ENCODE results near the gene DLGAP4. TPM values are rescaled to one million over a fixed set of nuclear protein-coding genes. Genes with fewer than 3 reads are reported as not detected.

The DLGAP4 gene
- total and polyA plus RNA-seq, 9 of the 15 experiments (the other 6 are each of a cell fraction or from before 2014, with no cell fraction given) = 0.31 to 34.1 (median 4.5) TPM

DNA sequence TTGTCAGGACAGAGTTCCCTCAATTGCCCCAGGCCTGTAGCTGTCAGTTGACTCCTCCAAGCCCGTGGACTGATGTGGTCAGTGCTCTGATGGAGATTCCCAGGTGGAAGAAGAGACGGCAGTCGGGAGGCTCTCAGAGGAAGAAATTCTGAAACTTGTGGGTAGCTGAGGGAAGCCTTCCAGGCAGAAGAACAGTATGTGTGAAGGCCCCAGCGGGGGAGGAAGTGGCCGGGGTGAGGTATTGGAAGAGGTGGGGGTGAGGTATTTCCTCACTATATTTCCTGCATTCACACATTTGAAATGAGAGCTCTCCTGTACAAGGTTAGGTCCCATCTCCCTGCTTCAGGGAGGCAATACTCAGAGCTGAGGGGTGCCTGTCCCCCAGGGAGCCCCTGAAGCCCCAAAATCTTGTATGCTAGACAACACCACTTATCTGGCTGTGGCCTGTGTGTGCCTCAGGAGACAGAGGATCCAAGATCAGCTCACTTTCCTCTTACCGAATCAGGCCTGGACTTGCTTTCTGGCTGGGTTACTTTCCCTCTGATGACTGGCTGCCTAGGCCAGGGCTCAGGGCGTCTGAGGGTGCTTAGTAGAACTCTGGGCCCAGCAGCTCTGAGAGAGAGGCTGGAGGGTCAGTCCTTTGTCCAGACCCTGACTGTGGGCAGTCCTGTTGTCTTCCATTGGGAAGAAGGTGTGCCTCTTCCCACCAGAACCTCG lies 185.9 kb downstream of the DLGAP4 start:
- 45% methylated on average over 7 of the region's 8 CpGs for WGBS (ENCODE audit: insufficient coverage, low coverage, missing lambda C conversion rate)

More for the DNA sequence above, 185.9 kb downstream of the DLGAP4 start:
- Histone ChIP-seq H3K36me3 (ENCODE audit: control insufficient read depth, insufficient read depth, low read length) (peaks cover 10% of the 10 kb centered on the region; the same call in 2 of the 3 replicates), H3K9me3 (replicated peaks; ENCODE audit: control insufficient read depth, insufficient read depth, low read depth, low read length) (no peaks in the 10 kb centered on the region), H3K4me2 (ENCODE audit: insufficient read depth, low read length) (no peak overlapping the region), H3K4me3 (no peak overlapping the region), H3K27ac (ENCODE audit: extremely low read depth, low read depth, low read length) (no peak overlapping the region), H3K9me1 (ENCODE audit: control insufficient read depth, insufficient read depth, low read length) (peaks cover under 1% of the 10 kb centered on the region), H3K4me1 (replicated peaks in 1 of 2; ENCODE audit: control insufficient read depth in 2 of 2, insufficient read depth in 2 of 2, low read length in 2 of 2) (peaks cover 3 to 10% of the 10 kb centered on the region in 2 experiments; a peak in 3 of 5 replicates), H3K79me2 (ENCODE audit: control insufficient read depth, insufficient read depth, low read length) (no peaks in the 10 kb centered on the region; the same call in 2 of the 3 replicates), H3K27me3 (ENCODE audit: control insufficient read depth in 2 of 2, insufficient read depth in 2 of 2, low read length in 2 of 2) (no peaks in the 10 kb centered on the region), H4K20me1 (replicated peaks; ENCODE audit: control insufficient read depth, insufficient read depth, low read length) (peaks cover 14% of the 10 kb centered on the region), H3K9ac (ENCODE audit: insufficient read depth in 1 of 2, low read depth in 2 of 2, low read length in 2 of 2) (peak overlapping the region in 1 of 2 experiments; percentile 80; a peak in 1 of 4 replicates), H2AFZ (ENCODE audit: low read depth, low read length) (no peak overlapping the region)
- intact Hi-C loops (cut with micrococcal nuclease) (loop anchor here (2.0 kb wide), 1 partner anchor 51 kb away; no protein-coding TSS in a partner anchor), in situ Hi-C loops (cut with MboI) (no loop called here)
- DNase-seq (ENCODE audit: extremely low read depth in 1 of 4, low spot score in 3 of 4) (no peak), ATAC-seq (peak; percentile 39; the same call in 2 of the 3 replicates), FAIRE-seq (no peak)
- POLR2A ChIA-PET = interaction anchor here (1.8 kb wide), 1 partner anchor 11 kb away, joined by 8 read pairs; no protein-coding TSS in a partner anchor
- TF ChIP-seq SPI1 (IDR thresholded peaks at IDR 0.05; ENCODE audit: borderline replicate concordance, low read depth, low read length) = peak; percentile 60; the same call in 1 of the 2 replicates
- TF ChIP-seq MYNN (IDR thresholded peaks at IDR 0.05) = no peak
- TF ChIP-seq MYNN (CRISPR knock-in tag; IDR thresholded peaks at IDR 0.05) = no peak
- CTCF ChIA-PET (ENCODE audit: low intra/inter-chr PET ratio) = interaction anchor here (0.9 to 1.4 kb wide), 2 partner anchors 53 to 289 kb away, joined by 4 read pairs; no protein-coding TSS in a partner anchor
- no TSS peak for BruUV-seq (replicated peaks)

Measured in K562 (cell line).